ENCODE results near the gene LMNA. TPM values are rescaled to one million over a fixed set of nuclear protein-coding genes. Genes with fewer than 3 reads are reported as not detected.
A peak's percentile ranks its signal among the peaks of the same experiment; 100 is the strongest.

Gene LMNA
- total and polyA plus RNA-seq, 2 experiments from 2014 or later: 208 to 345 TPM

DNA sequence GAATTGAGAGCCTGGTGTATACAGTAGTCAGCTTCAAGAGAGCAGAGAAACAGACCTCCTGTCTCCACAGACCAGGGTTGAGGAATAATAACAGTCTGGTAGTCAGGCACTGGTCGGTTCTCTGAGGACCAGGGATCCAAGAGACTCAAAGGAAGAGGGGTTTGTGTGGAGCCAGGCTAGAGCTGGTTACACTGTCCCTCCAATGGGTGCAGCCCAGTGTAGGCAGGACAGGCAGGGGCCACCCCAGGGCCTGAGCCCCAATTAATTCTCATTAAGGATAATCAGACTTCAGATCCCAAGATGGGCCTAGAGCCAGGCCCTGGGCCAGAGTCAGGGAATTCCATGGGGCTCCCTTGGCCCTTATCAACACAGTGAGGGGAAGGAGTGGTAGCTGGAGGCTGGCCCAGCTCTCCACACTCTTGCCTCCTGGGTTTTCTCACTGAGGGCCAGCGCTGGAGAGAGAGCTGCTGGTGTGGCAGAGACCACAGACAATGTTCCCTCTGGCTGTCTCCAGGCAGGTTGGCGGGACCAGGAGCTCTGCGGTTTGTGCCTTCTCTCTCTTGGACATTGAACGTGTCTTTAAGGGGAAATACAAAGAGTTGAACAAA, 48.0 kb downstream of the LMNA start:
- H3K4me2 ChIP-seq: peak overlapping the region; percentile 82
- H2AFZ ChIP-seq: no peak overlapping the region
- H3K9me3 ChIP-seq (ENCODE audit: low read depth): no peaks in the 10 kb centered on the region
- H3K9me2 ChIP-seq (replicated peaks; ENCODE audit: insufficient read depth): no peaks in the 10 kb centered on the region
- TF ChIP-seq EZH2phosphoT487 (IDR thresholded peaks at IDR 0.05; ENCODE audit: low read depth, severe bottlenecking, unreplicated experiment): no peak
- TF ChIP-seq, protein P1, sequence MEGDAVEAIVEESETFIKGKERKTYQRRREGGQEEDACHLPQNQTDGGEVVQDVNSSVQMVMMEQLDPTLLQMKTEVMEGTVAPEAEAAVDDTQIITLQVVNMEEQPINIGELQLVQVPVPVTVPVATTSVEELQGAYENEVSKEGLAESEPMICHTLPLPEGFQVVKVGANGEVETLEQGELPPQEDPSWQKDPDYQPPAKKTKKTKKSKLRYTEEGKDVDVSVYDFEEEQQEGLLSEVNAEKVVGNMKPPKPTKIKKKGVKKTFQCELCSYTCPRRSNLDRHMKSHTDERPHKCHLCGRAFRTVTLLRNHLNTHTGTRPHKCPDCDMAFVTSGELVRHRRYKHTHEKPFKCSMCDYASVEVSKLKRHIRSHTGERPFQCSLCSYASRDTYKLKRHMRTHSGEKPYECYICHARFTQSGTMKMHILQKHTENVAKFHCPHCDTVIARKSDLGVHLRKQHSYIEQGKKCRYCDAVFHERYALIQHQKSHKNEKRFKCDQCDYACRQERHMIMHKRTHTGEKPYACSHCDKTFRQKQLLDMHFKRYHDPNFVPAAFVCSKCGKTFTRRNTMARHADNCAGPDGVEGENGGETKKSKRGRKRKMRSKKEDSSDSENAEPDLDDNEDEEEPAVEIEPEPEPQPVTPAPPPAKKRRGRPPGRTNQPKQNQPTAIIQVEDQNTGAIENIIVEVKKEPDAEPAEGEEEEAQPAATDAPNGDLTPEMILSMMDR (IDR thresholded peaks at IDR 0.05; ENCODE audit: poor library complexity): no peak
- no peak for TF ChIP-seq EZH2 (IDR thresholded peaks at IDR 0.05; ENCODE audit: borderline replicate concordance)
- H3K27ac ChIP-seq: peak overlapping the region; percentile 62
- no peak overlapping the region for H3K4me3 ChIP-seq
- H3K36me3 ChIP-seq (replicated peaks; ENCODE audit: insufficient read depth, low read depth): no peaks in the 10 kb centered on the region
- no peaks in the 10 kb centered on the region for H3K27me3 ChIP-seq
- DNase-seq (ENCODE audit: low spot score): no peak
- no peaks in the 10 kb centered on the region for H3K79me2 ChIP-seq
- no peaks in the 10 kb centered on the region for H4K20me1 ChIP-seq (ENCODE audit: insufficient read depth, poor library complexity, severe bottlenecking)
- 82% methylated on average over 5 of the region's 5 CpGs for WGBS (ENCODE audit: low lambda C conversion rate, missing lambda C conversion rate)
- H3K4me1 ChIP-seq (ENCODE audit: insufficient read depth): peaks cover 10% of the 10 kb centered on the region

DNA sequence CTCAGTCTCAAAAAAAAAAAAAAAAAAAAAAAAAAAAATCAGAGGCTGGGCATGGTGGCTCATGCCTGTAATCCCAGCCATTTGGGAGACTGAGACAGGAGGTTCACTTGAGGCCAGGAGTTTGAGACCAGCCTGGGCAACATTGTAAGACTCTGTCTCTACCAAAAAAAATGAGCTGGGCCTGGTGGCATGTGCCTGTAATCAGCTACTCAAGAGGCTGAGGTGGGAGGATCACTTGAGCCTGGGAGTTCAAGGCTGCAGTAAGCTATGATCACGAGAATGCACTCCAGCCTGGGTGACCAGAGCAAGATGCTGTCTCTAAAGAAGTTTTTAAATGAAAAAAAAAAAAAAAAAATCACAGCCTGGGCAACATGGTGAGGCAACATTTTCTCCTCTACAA, 49.2 kb downstream of the LMNA start:
- H3K36me3 ChIP-seq (replicated peaks; ENCODE audit: insufficient read depth, low read depth): no peaks in the 10 kb centered on the region
- H3K9me2 ChIP-seq (replicated peaks; ENCODE audit: insufficient read depth): no peaks in the 10 kb centered on the region
- no peak overlapping the region for H3K4me2 ChIP-seq
- no peak overlapping the region for H3K4me3 ChIP-seq
- H3K9me3 ChIP-seq (ENCODE audit: low read depth): no peaks in the 10 kb centered on the region
- H4K20me1 ChIP-seq (ENCODE audit: insufficient read depth, poor library complexity, severe bottlenecking): no peaks in the 10 kb centered on the region
- no peaks in the 10 kb centered on the region for H3K79me2 ChIP-seq
- no peak overlapping the region for H2AFZ ChIP-seq
- no peak overlapping the region for H3K27ac ChIP-seq
- TF ChIP-seq EZH2phosphoT487 (IDR thresholded peaks at IDR 0.05; ENCODE audit: low read depth, severe bottlenecking, unreplicated experiment): no peak
- WGBS (ENCODE audit: low lambda C conversion rate, missing lambda C conversion rate): 88% methylated on average over 1 of the region's 1 CpG
- no peak for DNase-seq (ENCODE audit: low spot score)
- H3K27me3 ChIP-seq: no peaks in the 10 kb centered on the region
- peaks cover 10% of the 10 kb centered on the region for H3K4me1 ChIP-seq (ENCODE audit: insufficient read depth)

DNA sequence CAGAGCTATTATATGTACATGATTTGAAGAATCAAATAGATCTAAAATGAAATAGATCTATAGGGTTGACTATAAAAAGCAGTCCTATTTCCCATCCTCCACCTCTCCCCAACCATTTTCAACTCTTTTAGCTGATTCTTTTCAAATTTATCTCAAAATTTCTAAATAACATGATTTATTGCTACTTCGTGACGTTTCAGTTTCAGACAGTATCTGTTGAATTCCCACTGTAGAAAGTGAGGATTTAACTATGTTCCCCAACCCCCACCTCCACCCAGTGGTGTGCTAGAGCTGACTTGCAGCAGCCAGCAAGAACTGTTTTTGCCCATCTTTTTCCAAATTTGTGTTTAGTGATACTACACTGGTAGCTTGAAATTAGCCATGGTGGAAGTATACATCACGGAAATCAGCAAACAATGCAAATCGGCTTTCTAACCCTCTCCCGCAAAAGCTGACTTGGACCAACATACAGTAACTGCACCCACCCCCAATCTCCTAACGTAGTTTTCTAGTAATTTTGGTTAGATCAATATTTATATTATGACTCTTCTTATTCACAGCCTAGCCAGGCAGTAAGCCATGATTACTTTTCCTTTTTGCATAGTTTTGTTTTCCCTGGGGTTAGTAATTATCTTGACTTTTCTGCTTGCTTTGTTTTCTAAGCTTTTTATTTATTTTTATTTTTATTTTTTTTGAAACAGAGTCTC, 49.8 kb downstream of the LMNA start:
- no peak overlapping the region for H3K4me2 ChIP-seq
- H2AFZ ChIP-seq: no peak overlapping the region

DNA sequence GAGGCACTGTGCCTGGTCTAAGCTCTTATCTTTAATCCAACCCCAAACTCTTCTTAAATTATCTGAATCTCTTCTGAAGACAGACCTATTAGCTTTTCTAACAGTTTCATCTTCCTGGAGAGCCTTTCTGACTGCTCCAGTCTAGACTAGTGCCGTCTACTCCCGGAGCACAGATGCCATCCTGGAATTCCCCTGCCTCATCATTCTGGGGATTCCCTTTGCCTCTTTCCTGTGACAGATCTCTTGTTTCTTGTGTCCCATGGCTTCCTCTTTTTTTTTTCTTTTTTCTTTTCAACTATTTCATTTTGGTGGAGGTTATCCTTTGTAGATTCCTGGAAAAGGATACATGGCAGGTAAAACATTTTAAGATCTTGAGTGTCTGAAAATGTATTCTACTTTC, 50.6 kb downstream of the LMNA start:
- TF ChIP-seq EZH2phosphoT487 (IDR thresholded peaks at IDR 0.05; ENCODE audit: low read depth, severe bottlenecking, unreplicated experiment): no peak
- TF ChIP-seq EZH2 (IDR thresholded peaks at IDR 0.05; ENCODE audit: borderline replicate concordance): no peak
- Histone ChIP-seq H3K27me3 (no peaks in the 10 kb centered on the region), H4K20me1 (ENCODE audit: insufficient read depth, poor library complexity, severe bottlenecking) (no peaks in the 10 kb centered on the region), H3K27ac (no peak overlapping the region), H3K9me2 (replicated peaks; ENCODE audit: insufficient read depth) (no peaks in the 10 kb centered on the region), H3K4me3 (no peak overlapping the region), H3K9me3 (ENCODE audit: low read depth) (no peaks in the 10 kb centered on the region), H3K36me3 (replicated peaks; ENCODE audit: insufficient read depth, low read depth) (no peaks in the 10 kb centered on the region), H3K79me2 (no peaks in the 10 kb centered on the region), H3K4me2 (no peak overlapping the region), H2AFZ (no peak overlapping the region), H3K4me1 (ENCODE audit: insufficient read depth) (peaks cover 10% of the 10 kb centered on the region)
- 84% methylated on average over 2 of the region's 2 CpGs for WGBS (ENCODE audit: low lambda C conversion rate, missing lambda C conversion rate)
- DNase-seq (ENCODE audit: low spot score): no peak

More for the DNA sequence above, 49.8 kb downstream of the LMNA start:
- no peak overlapping the region for H3K27ac ChIP-seq
- H3K79me2 ChIP-seq: no peaks in the 10 kb centered on the region
- H3K36me3 ChIP-seq (replicated peaks; ENCODE audit: insufficient read depth, low read depth): no peaks in the 10 kb centered on the region
- H3K9me3 ChIP-seq (ENCODE audit: low read depth): no peaks in the 10 kb centered on the region
- no peaks in the 10 kb centered on the region for H3K27me3 ChIP-seq
- H4K20me1 ChIP-seq (ENCODE audit: insufficient read depth, poor library complexity, severe bottlenecking): no peaks in the 10 kb centered on the region
- TF ChIP-seq, protein P1 (IDR thresholded peaks at IDR 0.05; ENCODE audit: poor library complexity): no peak
- TF ChIP-seq EZH2 (IDR thresholded peaks at IDR 0.05; ENCODE audit: borderline replicate concordance): no peak
- no peak for TF ChIP-seq EZH2phosphoT487 (IDR thresholded peaks at IDR 0.05; ENCODE audit: low read depth, severe bottlenecking, unreplicated experiment)
- no peak overlapping the region for H3K4me3 ChIP-seq
- no peak for DNase-seq (ENCODE audit: low spot score)
- H3K9me2 ChIP-seq (replicated peaks; ENCODE audit: insufficient read depth): no peaks in the 10 kb centered on the region
- peaks cover 10% of the 10 kb centered on the region for H3K4me1 ChIP-seq (ENCODE audit: insufficient read depth)
- WGBS (ENCODE audit: low lambda C conversion rate, missing lambda C conversion rate): 84% methylated on average over 6 of the region's 6 CpGs

All from hepatocyte (in vitro differentiated cells).